Tibial artery (tissue), 4 donors: ENCODE data around the gene ITPRID1.

Experiments
- DNase-seq, 2 donors: peaks; one replicate each; pipeline ENCODE4 v3.0.0-alpha.2; 2019
- H3K27ac ChIP-seq, 2 donors: fragments of 200-600 bp; sonication (generic) in 1 of 2; 1 replicate in 1 of 2; 2 replicates in 1 of 2; pipeline ENCODE4 v1.5.1; 2018 to 2019; ENCODE audit warnings: mild to moderate bottlenecking in 1 of 2
- H3K27me3 ChIP-seq, 2 donors: fragments of 200-600 bp; sonication (generic) in 1 of 2; one replicate each; pipeline versions ENCODE4 v1.5.1 to v1.6.0; 2016 to 2019
- H3K36me3 ChIP-seq, 3 donors: fragments of 200-600 bp; sonication (generic) in 2 of 3; one replicate each; pipeline ENCODE4 v1.5.1; 2016 to 2019; ENCODE audit warnings: mild to moderate bottlenecking in 2 of 3
- H3K4me1 ChIP-seq, 4 donors: fragments of 200-600 bp; sonication (generic) in 2 of 4; 1 replicate in 3 of 4; 2 replicates in 1 of 4; pipeline ENCODE4 v1.5.1; 2016 to 2019
- H3K4me3 ChIP-seq, 2 donors: fragments of 200-600 bp; sonication (generic) in 1 of 2; 1 replicate in 1 of 2; 2 replicates in 1 of 2; pipeline ENCODE4 v1.5.1; 2018 to 2019; ENCODE audit warnings: mild to moderate bottlenecking in 2 of 2
- H3K9me3 ChIP-seq, 3 donors: fragments of 200-600 bp; sonication (generic) in 1 of 3; one replicate each; pipeline ENCODE4 v1.5.1; 2016 to 2019
- intact Hi-C: fragments of 100-400 bp; cut with DNase I; formaldehyde crosslinking; loops from one replicate; pipeline ENCODE4 v1.15.0; 2023; ENCODE audit warnings: low total_unique reads
- TF ChIP-seq, protein P1 (sequence below), 2 experiments: fragments of 200-600 bp in 1 of 2; fragments of 450-650 bp in 1 of 2; IDR thresholded peaks; one replicate each; pipeline ENCODE4 v1.5.1; 2017 to 2019; ENCODE audit warnings: antibody characterized with exemption in 2 of 2, mild to moderate bottlenecking in 1 of 2, moderate library complexity in 1 of 2

Gene ITPRID1

DNA sequence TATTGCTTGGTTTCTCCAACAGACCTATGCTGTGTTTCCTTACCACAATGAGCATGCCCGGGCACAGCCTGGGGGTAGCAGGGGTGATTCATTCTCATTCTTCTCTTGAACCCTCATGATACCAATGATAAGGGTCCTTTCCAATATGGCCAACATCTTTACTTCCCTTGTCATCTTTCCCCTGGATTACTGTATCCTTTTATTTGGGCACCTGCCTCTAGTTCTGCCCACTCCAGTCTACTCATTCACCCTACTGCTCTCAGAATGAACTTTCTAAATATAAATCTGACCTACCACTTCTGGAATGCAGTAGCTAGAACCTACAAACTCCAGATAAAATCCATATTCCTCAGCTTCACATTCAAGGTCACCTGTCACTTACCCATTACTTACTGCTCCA lies 26.4 kb upstream of the ITPRID1 start:
- DNase-seq, result no peak
- no peaks in the 10 kb centered on the region for H3K36me3 ChIP-seq
- H3K27ac ChIP-seq, result no peak overlapping the region
- H3K4me3 ChIP-seq, result no peak overlapping the region
- TF ChIP-seq, protein P1, sequence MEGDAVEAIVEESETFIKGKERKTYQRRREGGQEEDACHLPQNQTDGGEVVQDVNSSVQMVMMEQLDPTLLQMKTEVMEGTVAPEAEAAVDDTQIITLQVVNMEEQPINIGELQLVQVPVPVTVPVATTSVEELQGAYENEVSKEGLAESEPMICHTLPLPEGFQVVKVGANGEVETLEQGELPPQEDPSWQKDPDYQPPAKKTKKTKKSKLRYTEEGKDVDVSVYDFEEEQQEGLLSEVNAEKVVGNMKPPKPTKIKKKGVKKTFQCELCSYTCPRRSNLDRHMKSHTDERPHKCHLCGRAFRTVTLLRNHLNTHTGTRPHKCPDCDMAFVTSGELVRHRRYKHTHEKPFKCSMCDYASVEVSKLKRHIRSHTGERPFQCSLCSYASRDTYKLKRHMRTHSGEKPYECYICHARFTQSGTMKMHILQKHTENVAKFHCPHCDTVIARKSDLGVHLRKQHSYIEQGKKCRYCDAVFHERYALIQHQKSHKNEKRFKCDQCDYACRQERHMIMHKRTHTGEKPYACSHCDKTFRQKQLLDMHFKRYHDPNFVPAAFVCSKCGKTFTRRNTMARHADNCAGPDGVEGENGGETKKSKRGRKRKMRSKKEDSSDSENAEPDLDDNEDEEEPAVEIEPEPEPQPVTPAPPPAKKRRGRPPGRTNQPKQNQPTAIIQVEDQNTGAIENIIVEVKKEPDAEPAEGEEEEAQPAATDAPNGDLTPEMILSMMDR (IDR thresholded peaks at IDR 0.05), result no peak
- no peaks in the 10 kb centered on the region for H3K4me1 ChIP-seq
- intact Hi-C loops, result no loop called here
- H3K27me3 ChIP-seq, result peaks cover 0 to 8% of the 10 kb centered on the region in 2 donors
- no peaks in the 10 kb centered on the region for H3K9me3 ChIP-seq

DNA sequence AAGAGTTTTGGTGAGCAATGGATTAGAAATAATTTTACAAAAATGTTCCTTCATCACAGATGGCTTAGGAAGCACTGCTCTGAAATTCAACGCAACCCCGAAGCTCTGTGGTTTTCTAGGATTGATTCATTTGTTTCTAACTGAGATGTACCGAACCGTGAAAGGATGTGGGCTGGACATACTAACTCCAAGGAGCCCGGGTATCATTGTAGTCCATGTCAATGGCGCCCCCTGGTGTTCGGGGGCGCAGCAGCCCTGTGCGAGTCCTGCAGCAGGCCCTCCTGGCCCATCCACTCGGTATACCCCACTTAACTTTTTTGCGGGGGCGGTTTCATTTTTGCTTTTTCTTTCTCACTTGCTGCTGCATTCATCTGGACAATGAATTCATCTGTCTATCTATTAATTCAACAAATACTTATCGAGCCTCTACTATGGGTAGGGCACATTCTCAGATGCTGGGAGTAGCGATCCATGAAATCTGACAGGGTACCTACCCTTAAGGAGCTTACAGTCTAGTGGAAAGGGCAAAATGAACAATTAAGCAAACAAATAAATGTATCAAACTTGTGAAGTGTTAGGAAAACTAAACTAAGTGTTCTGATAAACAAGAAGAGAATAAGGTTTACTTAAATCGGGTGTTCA lies 25.2 kb upstream of the ITPRID1 start:
- peaks cover 0 to 8% of the 10 kb centered on the region in 2 donors for H3K27me3 ChIP-seq
- H3K36me3 ChIP-seq, result no peaks in the 10 kb centered on the region
- H3K27ac ChIP-seq, result no peak overlapping the region
- peak in 1 of 2 donors; percentile 30 for DNase-seq
- H3K9me3 ChIP-seq, result no peaks in the 10 kb centered on the region
- no peak overlapping the region for H3K4me3 ChIP-seq
- TF ChIP-seq, protein P1 (IDR thresholded peaks at IDR 0.05), result peak in 1 of 2 experiments; percentile 27
- H3K4me1 ChIP-seq, result no peaks in the 10 kb centered on the region
- intact Hi-C loops, result no loop called here

- H3K27ac ChIP-seq, result no peak overlapping the region
- peaks cover 0 to 7% of the 10 kb centered on the region in 2 donors for H3K27me3 ChIP-seq
- H3K4me1 ChIP-seq, result no peaks in the 10 kb centered on the region
- intact Hi-C loops, result no loop called here
- H3K4me3 ChIP-seq, result no peak overlapping the region
- no peaks in the 10 kb centered on the region for H3K9me3 ChIP-seq
- DNase-seq, result no peak
- TF ChIP-seq, protein P1 (IDR thresholded peaks at IDR 0.05), result no peak
- H3K36me3 ChIP-seq, result no peaks in the 10 kb centered on the region
Observed at GRCh38 chr7:31490796-31491314, 23.0 kb upstream of the ITPRID1 start.

DNA sequence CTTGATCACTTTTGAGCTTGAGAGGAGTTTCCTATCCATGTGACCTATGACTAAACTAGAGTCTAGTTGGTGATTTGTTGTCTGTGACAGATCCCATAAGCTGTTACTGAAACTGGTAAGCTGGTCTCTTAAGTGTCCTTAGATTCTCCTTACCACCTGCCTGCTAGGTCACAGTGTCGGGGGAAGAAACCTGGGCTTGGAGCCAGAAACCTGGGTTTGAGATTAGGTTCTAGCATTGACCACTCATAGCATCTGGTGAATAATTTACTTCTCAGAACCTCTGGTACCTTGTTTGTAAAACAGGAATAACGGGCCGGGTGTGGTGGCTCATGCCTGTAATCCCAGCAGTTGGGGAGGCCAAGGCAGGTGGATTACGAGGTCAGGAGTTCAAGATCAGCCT lies 21.8 kb upstream of the ITPRID1 start:
- TF ChIP-seq, protein P1 (IDR thresholded peaks at IDR 0.05), result no peak
- no peak overlapping the region for H3K27ac ChIP-seq
- intact Hi-C loops, result no loop called here

GRCh38 chr7:31493714-31494181 lies 20.1 kb upstream of the ITPRID1 start:
- TF ChIP-seq, protein P1 (IDR thresholded peaks at IDR 0.05), result no peak
- no peak for DNase-seq
- H3K27ac ChIP-seq, result no peak overlapping the region
- intact Hi-C loops, result no loop called here
- no peaks in the 10 kb centered on the region for H3K4me1 ChIP-seq
- H3K36me3 ChIP-seq, result no peaks in the 10 kb centered on the region
- no peaks in the 10 kb centered on the region for H3K27me3 ChIP-seq
- H3K9me3 ChIP-seq, result no peaks in the 10 kb centered on the region
- no peak overlapping the region for H3K4me3 ChIP-seq

More for the DNA sequence above, 21.8 kb upstream of the ITPRID1 start:
- Histone ChIP-seq H3K9me3 (no peaks in the 10 kb centered on the region), H3K36me3 (no peaks in the 10 kb centered on the region), H3K4me1 (no peaks in the 10 kb centered on the region), H3K27me3 (peaks cover 0 to 2% of the 10 kb centered on the region in 2 donors), H3K4me3 (no peak overlapping the region)
- no peak for DNase-seq
